SK-N-SH (cell line): ENCODE measurements around the gene EEA1.

Source experiments
- CTCF ChIP-seq: fragments of 200-600 bp; sonication (generic); IDR thresholded peaks from 2 replicates; pipeline ENCODE4 v1.6.1; 2017; ENCODE audit warnings: antibody characterized with exemption, mild to moderate bottlenecking, moderate library complexity
- ELF1 ChIP-seq: IDR thresholded peaks from 2 replicates; pipeline ENCODE4 v1.4.0; 2012
- EP300 ChIP-seq, 2 experiments: IDR thresholded peaks; 2 replicates each; pipeline versions ENCODE4 v1.4.0 to v1.6.1; 2012; ENCODE audit warnings: borderline replicate concordance in 1 of 2, low read depth in 1 of 2, low read length in 1 of 2
- FOXJ3 ChIP-seq: sonication (generic); formaldehyde crosslinking; IDR thresholded peaks from 2 replicates; pipeline ENCODE4 v1.5.1; 2020; ENCODE audit warnings: mild to moderate bottlenecking, missing genetic modification reagents
- GABPA ChIP-seq: IDR thresholded peaks from 2 replicates; pipeline ENCODE4 v1.4.0; 2012; ENCODE audit warnings: low read depth, mild to moderate bottlenecking
- GATA2 ChIP-seq: sonication (generic); formaldehyde crosslinking; IDR thresholded peaks from 2 replicates; pipeline ENCODE4 v1.5.0; 2020; ENCODE audit warnings: mild to moderate bottlenecking, missing genetic modification reagents
- POLR2AphosphoS5 ChIP-seq: IDR thresholded peaks from 2 replicates; pipeline ENCODE4 v1.6.1; 2012; ENCODE audit warnings: low read depth, low read length
- RAD21 ChIP-seq: IDR thresholded peaks from 2 replicates; pipeline ENCODE4 v1.6.1; 2012; ENCODE audit warnings: mild to moderate bottlenecking, low read length
- TAF1 ChIP-seq: IDR thresholded peaks from 2 replicates; pipeline ENCODE4 v1.6.1; 2012; ENCODE audit warnings: low read depth, mild to moderate bottlenecking, low read length, moderate library complexity, borderline replicate concordance
- TCF12 ChIP-seq: IDR thresholded peaks from 2 replicates; pipeline ENCODE4 v1.4.0; 2012
- YY1 ChIP-seq: IDR thresholded peaks from 2 replicates; pipeline ENCODE4 v1.4.0; 2012; ENCODE audit warnings: low read depth, mild to moderate bottlenecking
- ZBTB33 ChIP-seq: IDR thresholded peaks from 2 replicates; pipeline ENCODE4 v1.4.0; 2012; ENCODE audit warnings: low read depth, borderline replicate concordance
- TF ChIP-seq, protein P1 (sequence below): IDR thresholded peaks from 2 replicates; pipeline ENCODE4 v1.4.0; 2012; ENCODE audit warnings: low read depth
- TF ChIP-seq, protein P2 (sequence below): fragments of 150-350 bp; IDR thresholded peaks from 2 replicates; pipeline ENCODE4 v1.6.1; 2017; ENCODE audit warnings: antibody characterized with exemption, low read length, low read depth, borderline replicate concordance

DNA sequence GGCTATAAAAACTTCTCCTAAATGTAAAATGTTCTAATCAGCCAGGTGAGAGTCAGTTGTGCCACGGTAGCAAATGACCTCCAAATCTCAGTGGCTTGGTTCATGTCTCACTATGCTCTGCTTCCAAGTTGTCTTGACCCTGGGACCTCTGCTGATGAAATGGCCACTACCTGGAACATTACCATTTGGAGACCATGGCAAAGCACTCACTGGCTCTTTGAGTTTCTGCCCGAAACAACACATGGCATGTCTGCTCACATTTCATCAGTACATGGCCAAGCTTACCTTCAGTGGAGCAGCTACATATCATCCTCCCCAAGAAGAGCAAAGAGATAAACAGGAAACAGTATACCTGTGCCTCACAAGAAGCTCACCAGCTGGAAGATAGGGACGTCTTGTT is 186.1 kb downstream of the EEA1 start:
- TF ChIP-seq CTCF (no peak), EP300 (IDR thresholded peaks at IDR 0.05; ENCODE audit: borderline replicate concordance in 1 of 2, low read depth in 1 of 2, low read length in 1 of 2) (no peak), GABPA (no peak), ZBTB33 (no peak), TCF12 (no peak), YY1 (no peak), FOXJ3 (CRISPR knock-in tag) (no peak), GATA2 (CRISPR knock-in tag) (no peak), TAF1 (no peak), POLR2AphosphoS5 (no peak), ELF1 (no peak), RAD21 (no peak)
- TF ChIP-seq, protein P1, sequence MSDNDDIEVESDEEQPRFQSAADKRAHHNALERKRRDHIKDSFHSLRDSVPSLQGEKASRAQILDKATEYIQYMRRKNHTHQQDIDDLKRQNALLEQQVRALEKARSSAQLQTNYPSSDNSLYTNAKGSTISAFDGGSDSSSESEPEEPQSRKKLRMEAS = no peak
- TF ChIP-seq, protein P2, sequence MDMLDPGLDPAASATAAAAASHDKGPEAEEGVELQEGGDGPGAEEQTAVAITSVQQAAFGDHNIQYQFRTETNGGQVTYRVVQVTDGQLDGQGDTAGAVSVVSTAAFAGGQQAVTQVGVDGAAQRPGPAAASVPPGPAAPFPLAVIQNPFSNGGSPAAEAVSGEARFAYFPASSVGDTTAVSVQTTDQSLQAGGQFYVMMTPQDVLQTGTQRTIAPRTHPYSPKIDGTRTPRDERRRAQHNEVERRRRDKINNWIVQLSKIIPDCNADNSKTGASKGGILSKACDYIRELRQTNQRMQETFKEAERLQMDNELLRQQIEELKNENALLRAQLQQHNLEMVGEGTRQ = no peak
